HepG2 (cell line): ENCODE data around the gene CNTN5. TPM values are rescaled to one million over a fixed set of nuclear protein-coding genes. Genes with fewer than 3 reads are reported as not detected.

Experiments used
- ATAC-seq: fragments of 200-7000 bp; cut with Tn5 transposase; 3 replicates; pipeline ENCODE4 v1.9.1; 2020; ENCODE audit warnings: mild to moderate bottlenecking, moderate library complexity
- BruUV-seq: library from RNA; stranded (reverse); fragments of 400-500 nt; replicated peaks from 2 replicates; lab custom pipeline; 2021; lab: Mats Ljungman, UMichigan
- CTCF ChIA-PET: fragments of 300-600 bp; formaldehyde crosslinking; extraction: SDS; loops from one replicate; lab custom pipeline; 2021; ENCODE audit warnings: low total read pairs, inconsistent platforms, low intra/inter-chr PET ratio; lab: Yijun Ruan, JAX
- POLR2A ChIA-PET: fragments of 350-600 bp; sonication (Branson Sonifier 250); formaldehyde crosslinking; loops from one replicate; lab custom pipeline; 2020; ENCODE audit warnings: antibody characterized with exemption, inconsistent platforms; lab: Yijun Ruan, JAX
- DNase-seq: peaks from one replicate; pipeline ENCODE4 v3.0.0-alpha.2; 2015; ENCODE audit warnings: low spot score
- FAIRE-seq: peaks from 3 replicates; lab custom pipeline; 2011; peaks lifted over from hg19 to GRCh38; lab: Jason Lieb, UNC
- H2AFZ ChIP-seq: one replicate; pipeline ENCODE4 v1.6.1; 2011; ENCODE audit warnings: low read length, inconsistent platforms
- H3K27ac ChIP-seq: fragments of 300-600 bp; 3 replicates; pipeline ENCODE4 v1.8.0; 2011; ENCODE audit warnings: mixed run types, mild to moderate bottlenecking, mixed read lengths, low read length, inconsistent platforms; ENCODE audit not compliant: insufficient read depth; ENCODE audit errors: extremely low read length
- H3K27me3 ChIP-seq, 2 experiments: fragments of 200-600 bp in 1 of 2; 2 replicates in 1 of 2; 3 replicates in 1 of 2; pipeline versions ENCODE4 v1.6.0 to v1.8.0; 2011; ENCODE audit warnings: low read length in 2 of 2, mild to moderate bottlenecking in 2 of 2, moderate library complexity in 2 of 2, inconsistent platforms in 1 of 2; ENCODE audit not compliant: insufficient read depth in 2 of 2, control insufficient read depth in 1 of 2
- H3K36me3 ChIP-seq, 2 experiments: fragments of 200-600 bp in 1 of 2; replicated peaks in 1 of 2; 2 replicates in 1 of 2; 3 replicates in 1 of 2; pipeline versions ENCODE4 v1.5.1 to v1.8.0; 2011; ENCODE audit warnings: low read length in 2 of 2, inconsistent platforms in 1 of 2; ENCODE audit not compliant: insufficient read depth in 2 of 2, control insufficient read depth in 1 of 2
- H3K4me1 ChIP-seq: 2 replicates; pipeline ENCODE4 v1.5.1; 2012; ENCODE audit warnings: low read length, inconsistent platforms; ENCODE audit not compliant: insufficient read depth
- H3K4me2 ChIP-seq: 2 replicates; pipeline ENCODE4 v1.6.0; 2011; ENCODE audit warnings: low read depth, low read length, inconsistent platforms
- H3K4me3 ChIP-seq, 3 experiments: fragments of 200-600 bp in 1 of 3; sonication (generic), shearing (Covaris generic) in 1 of 3; replicated peaks in 1 of 3; 2 replicates each; pipeline ENCODE4 v1.5.1; 2011 to 2016; ENCODE audit warnings: low read length in 3 of 3, inconsistent platforms in 2 of 3, low read depth in 2 of 3, mild to moderate bottlenecking in 2 of 3, control low read depth in 1 of 3, mixed read lengths in 1 of 3; ENCODE audit not compliant: insufficient read depth in 1 of 3
- H3K79me2 ChIP-seq: one replicate; pipeline ENCODE4 v1.6.1; 2011; ENCODE audit warnings: low read length, inconsistent platforms; ENCODE audit not compliant: insufficient read depth
- H3K9ac ChIP-seq: 2 replicates; pipeline ENCODE4 v1.6.0; 2011; ENCODE audit warnings: mild to moderate bottlenecking, low read depth, low read length, inconsistent platforms; ENCODE audit not compliant: insufficient read depth
- H3K9me3 ChIP-seq: 2 replicates; pipeline ENCODE4 v1.5.1; 2012; ENCODE audit warnings: mild to moderate bottlenecking, low read length
- H4K20me1 ChIP-seq: 2 replicates; pipeline ENCODE4 v1.6.0; 2011; ENCODE audit warnings: inconsistent platforms, mild to moderate bottlenecking, low read length, moderate library complexity; ENCODE audit not compliant: insufficient read depth
- ARID3A ChIP-seq: IDR thresholded peaks from 2 replicates; pipeline ENCODE4 v1.6.1; 2012; ENCODE audit warnings: low read depth, low read length, improper control_type of control experiment
- CBX1 ChIP-seq: IDR thresholded peaks from one replicate; pipeline ENCODE4 v1.6.1; 2016; ENCODE audit warnings: antibody characterized with exemption, low read depth
- EZH2 ChIP-seq: conservative IDR thresholded peaks from 2 replicates; pipeline ENCODE4 v1.6.1; 2012; ENCODE audit warnings: mild to moderate bottlenecking, low read depth, low read length, moderate library complexity
- GPN1 ChIP-seq: sonication (generic); formaldehyde crosslinking; IDR thresholded peaks from 2 replicates; pipeline ENCODE4 v1.5.1; 2020; ENCODE audit warnings: missing genetic modification reagents, borderline replicate concordance
- HNRNPUL1 ChIP-seq: fragments of 200-400 bp; formaldehyde crosslinking; IDR thresholded peaks from 2 replicates; pipeline ENCODE4 v1.6.1; 2017; ENCODE audit warnings: low read depth, mild to moderate bottlenecking, low read length, moderate library complexity
- MXI1 ChIP-seq: IDR thresholded peaks from 3 replicates; pipeline ENCODE4 v1.6.1; 2012; ENCODE audit warnings: low read depth, low read length, inconsistent platforms, borderline replicate concordance
- MYPOP ChIP-seq: sonication (generic); formaldehyde crosslinking; IDR thresholded peaks from 2 replicates; pipeline ENCODE4 v1.8.1; 2023; ENCODE audit warnings: mild to moderate bottlenecking, moderate library complexity, missing genetic modification reagents
- NCOR1 ChIP-seq: fragments of 200-600 bp; sonication (generic); IDR thresholded peaks from 2 replicates; pipeline ENCODE4 v1.7.0; 2017; ENCODE audit warnings: antibody characterized with exemption, low read length, borderline replicate concordance
- NFRKB ChIP-seq: fragments of 450-650 bp; IDR thresholded peaks from 2 replicates; pipeline ENCODE4 v1.6.1; 2017
- NR3C1 ChIP-seq: sonication (generic); formaldehyde crosslinking; IDR thresholded peaks from 2 replicates; pipeline ENCODE4 v1.4.0; 2020; ENCODE audit warnings: missing genetic modification reagents
- SNAI1 ChIP-seq: sonication (generic); formaldehyde crosslinking; IDR thresholded peaks from 2 replicates; pipeline ENCODE4 v1.5.0; 2020; ENCODE audit warnings: mild to moderate bottlenecking, missing genetic modification reagents, borderline replicate concordance
- SRF ChIP-seq: IDR thresholded peaks from 2 replicates; pipeline ENCODE4 v1.6.1; 2011; ENCODE audit warnings: mild to moderate bottlenecking, low read depth, low read length, moderate library complexity
- YEATS4 ChIP-seq: sonication (generic); formaldehyde crosslinking; IDR thresholded peaks from 2 replicates; pipeline ENCODE4 v1.4.0; 2020; ENCODE audit warnings: missing genetic modification reagents, borderline replicate concordance
- ZBTB14 ChIP-seq: sonication (generic); formaldehyde crosslinking; IDR thresholded peaks from 2 replicates; pipeline ENCODE4 v1.4.0; 2020; ENCODE audit warnings: missing genetic modification reagents
- ZGPAT ChIP-seq: IDR thresholded peaks from 2 replicates; pipeline ENCODE4 v1.6.1; 2016; ENCODE audit warnings: mild to moderate bottlenecking
- ZNF34 ChIP-seq: sonication (generic); formaldehyde crosslinking; IDR thresholded peaks from 2 replicates; pipeline ENCODE4 v1.4.0; 2020; ENCODE audit warnings: mild to moderate bottlenecking, missing genetic modification reagents, borderline replicate concordance
- ZNF513 ChIP-seq: sonication (generic); formaldehyde crosslinking; conservative IDR thresholded peaks from 2 replicates; pipeline ENCODE4 v1.5.0; 2020; ENCODE audit warnings: missing genetic modification reagents
- ZNF709 ChIP-seq: sonication (generic); formaldehyde crosslinking; IDR thresholded peaks from 2 replicates; pipeline ENCODE4 v1.5.0; 2020; ENCODE audit warnings: mild to moderate bottlenecking, missing genetic modification reagents
- WGBS: methylation state at CpG from one replicate; pipeline ENCODE4 v1.1.6; 2017; ENCODE audit warnings: low lambda C conversion rate; 5-methylcytosine and 5-hydroxymethylcytosine counted together
- in situ Hi-C: cut with HindIII; loops from 2 replicates; pipeline ENCODE4 v1.10.0; 2017; ENCODE audit warnings: low pct_unique_long_range_greater_than_20kb; ENCODE audit not compliant: extremely low pct_ligation_motif_present
- intact Hi-C: fragments of 100-400 bp; cut with micrococcal nuclease; formaldehyde crosslinking; loops from one replicate; pipeline ENCODE4 v1.10.0; 2022; ENCODE audit not compliant: unreplicated experiment
- polyA plus RNA-seq, 8 experiments: library from polyadenylated mRNA; depleted of rRNA in 3 of 8; stranded (reverse) in 7 of 8; unstranded in 1 of 8; fragments of >200 nt; fragmentation: Illumina TruSeq in 4 of 8; extraction: Trizol in 4 of 8; gene quantifications; 2 replicates each; pipeline versions ENCODE4 v1.2.1 to v1.2.3, GENCODE V29; 2011 to 2016; ENCODE audit warnings: low read depth in 4 of 8, missing spikeins in 1 of 8, mixed read lengths in 1 of 8; ENCODE audit not compliant: insufficient read depth in 1 of 8
- total RNA-seq, 5 experiments: library from RNA; depleted of rRNA; stranded (reverse); fragments of >200 nt; fragmentation: Illumina TruSeq; extraction: Trizol; gene quantifications; 2 replicates each; pipeline ENCODE4 v1.2.3, GENCODE V29; 2016; ENCODE audit warnings: low read depth in 1 of 5

The CNTN5 gene
- total and polyA plus RNA-seq, 2 of the 13 experiments (the other 11 are each of a cell fraction or from before 2014, with no cell fraction given), result not detected

- intact Hi-C loops, result no loop called here
- H3K9ac ChIP-seq, result no peak overlapping the region
- CTCF ChIA-PET, result no interaction called here
- in situ Hi-C loops, result no loop called here
- ATAC-seq (no peak), DNase-seq (no peak), FAIRE-seq (no peak)
- TF ChIP-seq ZNF513 (CRISPR knock-in tag) (no peak), NFRKB (no peak), MYPOP (CRISPR knock-in tag) (no peak), HNRNPUL1 (no peak), ZGPAT (CRISPR knock-in tag) (no peak), YEATS4 (CRISPR knock-in tag) (no peak), MXI1 (no peak), GPN1 (CRISPR knock-in tag) (no peak), SRF (no peak), NCOR1 (no peak), ZBTB14 (CRISPR knock-in tag) (no peak), CBX1 (no peak), ZNF709 (CRISPR knock-in tag) (no peak), ZNF34 (no peak), SNAI1 (CRISPR knock-in tag) (no peak), EZH2 (no peak), ARID3A (no peak), NR3C1 (CRISPR knock-in tag) (no peak)
- no peaks in the 10 kb centered on the region for H3K4me1 ChIP-seq
- no peaks in the 10 kb centered on the region for H4K20me1 ChIP-seq
- no peak overlapping the region for H3K4me3 ChIP-seq
- H3K27me3 ChIP-seq, result no peaks in the 10 kb centered on the region
- 0 out of 2 replicates have a peak, but pooled peaks cover 8% of the 10 kb centered on the region for H3K9me3 ChIP-seq
- POLR2A ChIA-PET, result no interaction called here
- H3K4me2 ChIP-seq, result no peak overlapping the region
- no TSS peak for BruUV-seq
- H3K27ac ChIP-seq, result no peak overlapping the region
- H2AFZ ChIP-seq, result no peak overlapping the region
- 0% methylated on average over 4 of the region's 4 CpGs for WGBS
- H3K36me3 ChIP-seq, result no peaks in the 10 kb centered on the region
- no peaks in the 10 kb centered on the region for H3K79me2 ChIP-seq
These were observed 1308.0 kb downstream of the CNTN5 start for GRCh38 chr11:100328626-100329340.
